ENCODE measurements around the gene B3GAT3.

B3GAT3 gene

DNA sequence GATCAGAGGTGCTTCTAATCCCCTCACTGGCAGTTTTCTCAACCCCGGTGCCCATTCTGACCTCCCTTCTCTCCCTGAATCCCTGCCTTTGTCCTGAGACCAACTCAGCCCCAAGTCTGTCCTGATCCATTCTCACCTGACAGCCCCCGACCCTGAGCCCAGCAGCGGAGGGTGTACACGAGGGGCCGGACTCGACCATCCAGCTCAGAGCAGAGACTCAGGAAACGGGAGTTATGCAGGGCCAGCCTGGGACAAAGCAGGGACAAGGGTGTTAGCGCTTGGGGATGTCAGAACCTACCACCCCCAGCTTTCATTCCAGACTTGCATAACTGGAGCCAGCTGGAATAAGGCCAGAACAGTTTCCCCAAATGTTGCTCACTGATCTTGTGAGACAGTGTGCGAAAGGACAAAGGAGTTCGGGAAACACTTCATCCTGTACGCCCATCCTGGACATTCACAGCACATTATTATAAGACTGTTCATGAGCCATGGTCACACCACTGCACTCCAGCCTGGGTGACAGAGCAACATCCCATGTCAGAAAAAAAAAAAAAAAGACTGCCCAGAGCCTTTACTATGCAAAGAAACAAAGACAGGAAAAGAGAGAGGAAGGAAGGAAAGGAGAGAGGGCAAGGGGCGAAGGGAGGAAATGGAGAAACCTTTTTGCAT, 44.6 kb downstream of the B3GAT3 start:
- peaks cover 13% of the 10 kb centered on the region for H3K79me2 ChIP-seq (ENCODE audit: insufficient read depth, low read length)
- no peak overlapping the region for H3K9ac ChIP-seq (ENCODE audit: low read length)
- no peak overlapping the region for H3K4me2 ChIP-seq (ENCODE audit: low read length)
- H3F3A ChIP-seq (ENCODE audit: insufficient read depth, low read length), result no peaks in the 10 kb centered on the region
- no peaks in the 10 kb centered on the region for H3K9me2 ChIP-seq (ENCODE audit: low read depth, low read length)
- no peak overlapping the region for H3K4me3 ChIP-seq (ENCODE audit: low read depth, low read length, poor library complexity, severe bottlenecking)
- H3K4me1 ChIP-seq (ENCODE audit: insufficient read depth, low read length, severe bottlenecking), result peaks cover 22% of the 10 kb centered on the region
- no peaks in the 10 kb centered on the region for H3K27me3 ChIP-seq (ENCODE audit: insufficient read depth, low read length)
- no peaks in the 10 kb centered on the region for H3K9me3 ChIP-seq (ENCODE audit: low read length)
- TF ChIP-seq, protein P1, sequence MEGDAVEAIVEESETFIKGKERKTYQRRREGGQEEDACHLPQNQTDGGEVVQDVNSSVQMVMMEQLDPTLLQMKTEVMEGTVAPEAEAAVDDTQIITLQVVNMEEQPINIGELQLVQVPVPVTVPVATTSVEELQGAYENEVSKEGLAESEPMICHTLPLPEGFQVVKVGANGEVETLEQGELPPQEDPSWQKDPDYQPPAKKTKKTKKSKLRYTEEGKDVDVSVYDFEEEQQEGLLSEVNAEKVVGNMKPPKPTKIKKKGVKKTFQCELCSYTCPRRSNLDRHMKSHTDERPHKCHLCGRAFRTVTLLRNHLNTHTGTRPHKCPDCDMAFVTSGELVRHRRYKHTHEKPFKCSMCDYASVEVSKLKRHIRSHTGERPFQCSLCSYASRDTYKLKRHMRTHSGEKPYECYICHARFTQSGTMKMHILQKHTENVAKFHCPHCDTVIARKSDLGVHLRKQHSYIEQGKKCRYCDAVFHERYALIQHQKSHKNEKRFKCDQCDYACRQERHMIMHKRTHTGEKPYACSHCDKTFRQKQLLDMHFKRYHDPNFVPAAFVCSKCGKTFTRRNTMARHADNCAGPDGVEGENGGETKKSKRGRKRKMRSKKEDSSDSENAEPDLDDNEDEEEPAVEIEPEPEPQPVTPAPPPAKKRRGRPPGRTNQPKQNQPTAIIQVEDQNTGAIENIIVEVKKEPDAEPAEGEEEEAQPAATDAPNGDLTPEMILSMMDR (IDR thresholded peaks at IDR 0.05; ENCODE audit: low read length), result no peak
- no peak for TF ChIP-seq EZH2 (IDR thresholded peaks at IDR 0.05; ENCODE audit: borderline replicate concordance, low read length)
- H2AFZ ChIP-seq (ENCODE audit: low read length), result no peak overlapping the region
- no peak overlapping the region for H3K27ac ChIP-seq (ENCODE audit: low read depth, low read length, poor library complexity, severe bottlenecking)
- no peaks in the 10 kb centered on the region for H4K20me1 ChIP-seq (ENCODE audit: insufficient read depth, low read length)
- peaks cover 65% of the 10 kb centered on the region for H3K36me3 ChIP-seq (ENCODE audit: insufficient read depth, low read length)

DNA sequence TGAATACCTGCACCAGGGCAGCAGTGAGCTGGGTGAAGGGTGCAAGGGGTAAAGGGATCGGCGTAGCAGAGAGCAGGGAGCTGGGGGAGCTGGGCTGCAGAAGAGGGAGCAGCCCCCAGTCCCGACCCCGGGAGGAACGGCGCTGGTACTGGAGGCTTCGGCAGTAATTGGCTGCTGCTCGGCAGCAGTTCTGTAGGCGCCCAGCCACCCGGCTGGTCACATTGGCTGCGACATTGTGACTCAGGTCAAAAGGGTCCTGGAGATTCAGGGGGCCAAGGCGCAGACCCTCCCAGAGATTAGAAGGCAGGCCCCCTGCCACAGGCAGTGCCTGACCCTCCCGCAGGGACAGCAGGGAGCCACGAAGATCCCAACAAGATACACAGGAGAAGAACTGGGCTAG, 45.9 kb downstream of the B3GAT3 start:
- TF ChIP-seq, protein P1 (IDR thresholded peaks at IDR 0.05; ENCODE audit: low read length), result no peak
- no peak for TF ChIP-seq EZH2 (IDR thresholded peaks at IDR 0.05; ENCODE audit: borderline replicate concordance, low read length)
- H3K9ac ChIP-seq (ENCODE audit: low read length), result no peak overlapping the region; the same call in 1 of the 2 replicates
- no peaks in the 10 kb centered on the region for H3K9me2 ChIP-seq (ENCODE audit: low read depth, low read length)
- no peaks in the 10 kb centered on the region for H3K9me3 ChIP-seq (ENCODE audit: low read length)
- H3F3A ChIP-seq (ENCODE audit: insufficient read depth, low read length), result no peaks in the 10 kb centered on the region
- peak overlapping the region; percentile 93; the same call in 1 of the 2 replicates for H3K4me2 ChIP-seq (ENCODE audit: low read length)
- no peaks in the 10 kb centered on the region for H3K27me3 ChIP-seq (ENCODE audit: insufficient read depth, low read length)
- H3K4me1 ChIP-seq (ENCODE audit: insufficient read depth, low read length, severe bottlenecking), result peaks cover 28% of the 10 kb centered on the region
- no peaks in the 10 kb centered on the region for H4K20me1 ChIP-seq (ENCODE audit: insufficient read depth, low read length)
- H3K36me3 ChIP-seq (ENCODE audit: insufficient read depth, low read length), result peaks cover 68% of the 10 kb centered on the region
- H3K79me2 ChIP-seq (ENCODE audit: insufficient read depth, low read length), result peaks cover 21% of the 10 kb centered on the region
- no peak overlapping the region for H3K27ac ChIP-seq (ENCODE audit: low read depth, low read length, poor library complexity, severe bottlenecking)
- no peak overlapping the region for H3K4me3 ChIP-seq (ENCODE audit: low read depth, low read length, poor library complexity, severe bottlenecking)
- no peak overlapping the region for H2AFZ ChIP-seq (ENCODE audit: low read length)

DNA sequence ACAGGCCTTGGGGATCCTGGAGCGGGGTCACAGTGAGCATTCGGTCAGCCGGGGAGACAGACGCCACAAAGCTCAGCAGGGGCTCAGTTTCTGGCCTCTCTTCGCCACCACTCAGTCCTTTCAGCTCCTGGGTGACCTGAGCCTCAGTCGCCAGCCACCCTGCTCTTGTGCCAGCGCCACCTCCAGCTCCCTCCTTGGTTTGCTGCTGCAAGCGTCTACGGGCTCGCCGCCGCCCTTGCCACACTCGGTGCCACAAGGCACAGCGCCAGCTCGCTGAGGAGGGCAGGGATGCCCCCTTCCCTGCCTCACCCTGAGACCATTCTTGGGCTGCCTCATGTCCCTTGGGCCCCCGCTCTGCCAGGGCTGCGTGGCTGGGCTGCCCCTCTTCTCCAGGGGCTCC, 46.6 kb downstream of the B3GAT3 start:
- TF ChIP-seq EZH2 (IDR thresholded peaks at IDR 0.05; ENCODE audit: borderline replicate concordance, low read length), result no peak
- TF ChIP-seq, protein P1 (IDR thresholded peaks at IDR 0.05; ENCODE audit: low read length), result no peak
- peaks cover 70% of the 10 kb centered on the region for H3K36me3 ChIP-seq (ENCODE audit: insufficient read depth, low read length)
- H3K79me2 ChIP-seq (ENCODE audit: insufficient read depth, low read length), result peaks cover 21% of the 10 kb centered on the region
- no peak overlapping the region for H2AFZ ChIP-seq (ENCODE audit: low read length)
- H3F3A ChIP-seq (ENCODE audit: insufficient read depth, low read length), result no peaks in the 10 kb centered on the region
- no peaks in the 10 kb centered on the region for H3K9me3 ChIP-seq (ENCODE audit: low read length)
- H4K20me1 ChIP-seq (ENCODE audit: insufficient read depth, low read length), result no peaks in the 10 kb centered on the region
- no peaks in the 10 kb centered on the region for H3K27me3 ChIP-seq (ENCODE audit: insufficient read depth, low read length)
- peak overlapping the region; percentile 93 for H3K4me2 ChIP-seq (ENCODE audit: low read length)
- H3K4me1 ChIP-seq (ENCODE audit: insufficient read depth, low read length, severe bottlenecking), result peaks cover 28% of the 10 kb centered on the region
- H3K9ac ChIP-seq (ENCODE audit: low read length), result peak overlapping the region; percentile 78
- H3K27ac ChIP-seq (ENCODE audit: low read depth, low read length, poor library complexity, severe bottlenecking), result peak overlapping the region; percentile 56
- H3K9me2 ChIP-seq (ENCODE audit: low read depth, low read length), result no peaks in the 10 kb centered on the region
- H3K4me3 ChIP-seq (ENCODE audit: low read depth, low read length, poor library complexity, severe bottlenecking), result peak overlapping the region; percentile 77

Measured in OCI-LY1 (cell line).